ENCODE measurements around the gene MYO9B.

DNA sequence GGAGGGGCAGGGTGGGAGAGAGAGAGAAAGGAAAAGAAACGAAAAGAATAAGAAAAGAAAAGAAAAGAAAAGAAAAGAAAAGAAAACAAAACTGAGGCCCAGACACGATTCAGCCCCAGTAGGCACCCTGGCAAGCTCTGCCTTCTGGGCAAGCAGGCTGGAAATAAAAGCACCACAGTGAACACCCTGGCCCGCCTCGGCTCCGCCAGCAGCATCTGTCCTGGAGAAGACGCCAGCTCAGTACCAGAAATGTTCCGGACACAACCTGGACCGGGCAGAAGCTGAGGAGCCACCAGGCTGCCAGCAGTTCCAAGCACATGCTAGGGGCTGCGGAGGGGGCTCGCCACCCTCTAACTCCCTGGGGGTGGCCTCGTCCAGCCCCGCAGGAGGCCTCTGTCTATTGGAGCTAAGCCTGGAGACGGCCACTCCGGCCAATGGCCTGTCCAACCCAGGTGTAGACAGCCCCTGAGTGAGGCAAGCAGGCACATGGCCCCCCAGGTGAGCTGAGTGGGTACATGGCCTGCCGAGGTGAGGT lies 37.5 kb upstream of the MYO9B start:
- TF ChIP-seq, protein P1, sequence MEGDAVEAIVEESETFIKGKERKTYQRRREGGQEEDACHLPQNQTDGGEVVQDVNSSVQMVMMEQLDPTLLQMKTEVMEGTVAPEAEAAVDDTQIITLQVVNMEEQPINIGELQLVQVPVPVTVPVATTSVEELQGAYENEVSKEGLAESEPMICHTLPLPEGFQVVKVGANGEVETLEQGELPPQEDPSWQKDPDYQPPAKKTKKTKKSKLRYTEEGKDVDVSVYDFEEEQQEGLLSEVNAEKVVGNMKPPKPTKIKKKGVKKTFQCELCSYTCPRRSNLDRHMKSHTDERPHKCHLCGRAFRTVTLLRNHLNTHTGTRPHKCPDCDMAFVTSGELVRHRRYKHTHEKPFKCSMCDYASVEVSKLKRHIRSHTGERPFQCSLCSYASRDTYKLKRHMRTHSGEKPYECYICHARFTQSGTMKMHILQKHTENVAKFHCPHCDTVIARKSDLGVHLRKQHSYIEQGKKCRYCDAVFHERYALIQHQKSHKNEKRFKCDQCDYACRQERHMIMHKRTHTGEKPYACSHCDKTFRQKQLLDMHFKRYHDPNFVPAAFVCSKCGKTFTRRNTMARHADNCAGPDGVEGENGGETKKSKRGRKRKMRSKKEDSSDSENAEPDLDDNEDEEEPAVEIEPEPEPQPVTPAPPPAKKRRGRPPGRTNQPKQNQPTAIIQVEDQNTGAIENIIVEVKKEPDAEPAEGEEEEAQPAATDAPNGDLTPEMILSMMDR (IDR thresholded peaks at IDR 0.05), result no peak
- TF ChIP-seq, protein P2, sequence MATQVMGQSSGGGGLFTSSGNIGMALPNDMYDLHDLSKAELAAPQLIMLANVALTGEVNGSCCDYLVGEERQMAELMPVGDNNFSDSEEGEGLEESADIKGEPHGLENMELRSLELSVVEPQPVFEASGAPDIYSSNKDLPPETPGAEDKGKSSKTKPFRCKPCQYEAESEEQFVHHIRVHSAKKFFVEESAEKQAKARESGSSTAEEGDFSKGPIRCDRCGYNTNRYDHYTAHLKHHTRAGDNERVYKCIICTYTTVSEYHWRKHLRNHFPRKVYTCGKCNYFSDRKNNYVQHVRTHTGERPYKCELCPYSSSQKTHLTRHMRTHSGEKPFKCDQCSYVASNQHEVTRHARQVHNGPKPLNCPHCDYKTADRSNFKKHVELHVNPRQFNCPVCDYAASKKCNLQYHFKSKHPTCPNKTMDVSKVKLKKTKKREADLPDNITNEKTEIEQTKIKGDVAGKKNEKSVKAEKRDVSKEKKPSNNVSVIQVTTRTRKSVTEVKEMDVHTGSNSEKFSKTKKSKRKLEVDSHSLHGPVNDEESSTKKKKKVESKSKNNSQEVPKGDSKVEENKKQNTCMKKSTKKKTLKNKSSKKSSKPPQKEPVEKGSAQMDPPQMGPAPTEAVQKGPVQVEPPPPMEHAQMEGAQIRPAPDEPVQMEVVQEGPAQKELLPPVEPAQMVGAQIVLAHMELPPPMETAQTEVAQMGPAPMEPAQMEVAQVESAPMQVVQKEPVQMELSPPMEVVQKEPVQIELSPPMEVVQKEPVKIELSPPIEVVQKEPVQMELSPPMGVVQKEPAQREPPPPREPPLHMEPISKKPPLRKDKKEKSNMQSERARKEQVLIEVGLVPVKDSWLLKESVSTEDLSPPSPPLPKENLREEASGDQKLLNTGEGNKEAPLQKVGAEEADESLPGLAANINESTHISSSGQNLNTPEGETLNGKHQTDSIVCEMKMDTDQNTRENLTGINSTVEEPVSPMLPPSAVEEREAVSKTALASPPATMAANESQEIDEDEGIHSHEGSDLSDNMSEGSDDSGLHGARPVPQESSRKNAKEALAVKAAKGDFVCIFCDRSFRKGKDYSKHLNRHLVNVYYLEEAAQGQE (IDR thresholded peaks at IDR 0.05; ENCODE audit: insufficient read depth in 1 of 2, low read depth in 2 of 2, low read length in 1 of 2), result no peak

Data from Panc1 (cell line).